Neural cell (in vitro differentiated cells): ENCODE data around the gene CERT1.

ENCODE experiments used
- RAD21 ChIP-seq: fragments of 450-650 bp; conservative IDR thresholded peaks from 2 replicates; pipeline ENCODE4 v1.6.1; 2014; ENCODE audit warnings: antibody characterized with exemption, mild to moderate bottlenecking, moderate library complexity
- SMC3 ChIP-seq: fragments of 450-650 bp; conservative IDR thresholded peaks from 2 replicates; pipeline ENCODE4 v1.6.1; 2014; ENCODE audit warnings: antibody characterized with exemption, mild to moderate bottlenecking, moderate library complexity; ENCODE audit not compliant: poor library complexity
- TF ChIP-seq, protein P1 (sequence below): IDR thresholded peaks from 2 replicates; pipeline ENCODE4 v1.6.1; 2012; ENCODE audit warnings: borderline replicate concordance
- TF ChIP-seq, protein P2 (sequence below): fragments of 450-650 bp; IDR thresholded peaks from 2 replicates; pipeline ENCODE4 v1.5.1; 2014; ENCODE audit warnings: antibody characterized with exemption, mild to moderate bottlenecking, moderate library complexity; ENCODE audit not compliant: poor library complexity, severe bottlenecking

DNA sequence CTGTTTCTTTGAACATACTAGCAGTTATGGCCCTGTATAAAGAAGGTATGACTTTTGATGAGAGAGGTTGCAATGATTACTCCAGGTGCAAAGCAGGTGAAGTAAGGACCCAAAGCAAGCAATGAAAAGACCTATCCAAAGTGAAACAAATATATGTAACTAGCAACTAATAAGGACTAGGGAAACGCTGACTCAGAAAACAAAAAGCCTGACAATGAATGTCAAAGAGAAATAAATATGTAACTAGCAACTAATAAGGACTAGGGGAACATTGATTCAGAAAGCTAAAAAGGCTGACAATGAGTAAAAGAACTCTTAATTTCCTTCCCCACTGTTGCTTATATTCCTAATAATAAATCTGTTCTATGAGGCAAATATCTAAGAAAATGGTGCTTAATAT lies 131.3 kb downstream of the CERT1 start:
- TF ChIP-seq, protein P1, sequence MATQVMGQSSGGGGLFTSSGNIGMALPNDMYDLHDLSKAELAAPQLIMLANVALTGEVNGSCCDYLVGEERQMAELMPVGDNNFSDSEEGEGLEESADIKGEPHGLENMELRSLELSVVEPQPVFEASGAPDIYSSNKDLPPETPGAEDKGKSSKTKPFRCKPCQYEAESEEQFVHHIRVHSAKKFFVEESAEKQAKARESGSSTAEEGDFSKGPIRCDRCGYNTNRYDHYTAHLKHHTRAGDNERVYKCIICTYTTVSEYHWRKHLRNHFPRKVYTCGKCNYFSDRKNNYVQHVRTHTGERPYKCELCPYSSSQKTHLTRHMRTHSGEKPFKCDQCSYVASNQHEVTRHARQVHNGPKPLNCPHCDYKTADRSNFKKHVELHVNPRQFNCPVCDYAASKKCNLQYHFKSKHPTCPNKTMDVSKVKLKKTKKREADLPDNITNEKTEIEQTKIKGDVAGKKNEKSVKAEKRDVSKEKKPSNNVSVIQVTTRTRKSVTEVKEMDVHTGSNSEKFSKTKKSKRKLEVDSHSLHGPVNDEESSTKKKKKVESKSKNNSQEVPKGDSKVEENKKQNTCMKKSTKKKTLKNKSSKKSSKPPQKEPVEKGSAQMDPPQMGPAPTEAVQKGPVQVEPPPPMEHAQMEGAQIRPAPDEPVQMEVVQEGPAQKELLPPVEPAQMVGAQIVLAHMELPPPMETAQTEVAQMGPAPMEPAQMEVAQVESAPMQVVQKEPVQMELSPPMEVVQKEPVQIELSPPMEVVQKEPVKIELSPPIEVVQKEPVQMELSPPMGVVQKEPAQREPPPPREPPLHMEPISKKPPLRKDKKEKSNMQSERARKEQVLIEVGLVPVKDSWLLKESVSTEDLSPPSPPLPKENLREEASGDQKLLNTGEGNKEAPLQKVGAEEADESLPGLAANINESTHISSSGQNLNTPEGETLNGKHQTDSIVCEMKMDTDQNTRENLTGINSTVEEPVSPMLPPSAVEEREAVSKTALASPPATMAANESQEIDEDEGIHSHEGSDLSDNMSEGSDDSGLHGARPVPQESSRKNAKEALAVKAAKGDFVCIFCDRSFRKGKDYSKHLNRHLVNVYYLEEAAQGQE = no peak
- TF ChIP-seq, protein P2, sequence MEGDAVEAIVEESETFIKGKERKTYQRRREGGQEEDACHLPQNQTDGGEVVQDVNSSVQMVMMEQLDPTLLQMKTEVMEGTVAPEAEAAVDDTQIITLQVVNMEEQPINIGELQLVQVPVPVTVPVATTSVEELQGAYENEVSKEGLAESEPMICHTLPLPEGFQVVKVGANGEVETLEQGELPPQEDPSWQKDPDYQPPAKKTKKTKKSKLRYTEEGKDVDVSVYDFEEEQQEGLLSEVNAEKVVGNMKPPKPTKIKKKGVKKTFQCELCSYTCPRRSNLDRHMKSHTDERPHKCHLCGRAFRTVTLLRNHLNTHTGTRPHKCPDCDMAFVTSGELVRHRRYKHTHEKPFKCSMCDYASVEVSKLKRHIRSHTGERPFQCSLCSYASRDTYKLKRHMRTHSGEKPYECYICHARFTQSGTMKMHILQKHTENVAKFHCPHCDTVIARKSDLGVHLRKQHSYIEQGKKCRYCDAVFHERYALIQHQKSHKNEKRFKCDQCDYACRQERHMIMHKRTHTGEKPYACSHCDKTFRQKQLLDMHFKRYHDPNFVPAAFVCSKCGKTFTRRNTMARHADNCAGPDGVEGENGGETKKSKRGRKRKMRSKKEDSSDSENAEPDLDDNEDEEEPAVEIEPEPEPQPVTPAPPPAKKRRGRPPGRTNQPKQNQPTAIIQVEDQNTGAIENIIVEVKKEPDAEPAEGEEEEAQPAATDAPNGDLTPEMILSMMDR = no peak
- TF ChIP-seq RAD21 = no peak
- TF ChIP-seq SMC3 = no peak
